AG04449 (cell line): ENCODE measurements around the gene CPLANE1.

Experiments
- CTCF ChIA-PET: fragments of 350-600 bp; formaldehyde crosslinking; extraction: SDS; loops from one replicate; lab custom pipeline; 2021; ENCODE audit warnings: antibody characterized with exemption; lab: Yijun Ruan, JAX
- POLR2A ChIA-PET: fragments of 400-600, 350-600 bp; formaldehyde crosslinking; extraction: SDS; loops from one replicate; lab custom pipeline; 2020; ENCODE audit warnings: antibody characterized with exemption, inconsistent platforms; lab: Yijun Ruan, JAX
- DNase-seq: peaks from one replicate; pipeline ENCODE4 v3.0.0-alpha.2; 2010; ENCODE audit warnings: low read depth, low spot score
- H3K4me3 ChIP-seq: 2 replicates; pipeline ENCODE4 v1.5.1; 2011; ENCODE audit warnings: low read depth, mild to moderate bottlenecking, control low read depth, low read length
- CTCF ChIP-seq: IDR thresholded peaks from one replicate; pipeline ENCODE4 v1.5.1; 2011; ENCODE audit warnings: mild to moderate bottlenecking, moderate library complexity, low read length, control low read depth, inconsistent platforms; ENCODE audit not compliant: insufficient read depth; ENCODE audit errors: missing control alignments

The CPLANE1 gene

GRCh38 chr5:37254581-37254980 is 5.4 kb upstream of the CPLANE1 start:
- POLR2A ChIA-PET, result no interaction called here
- CTCF ChIA-PET, result no interaction called here
- TF ChIP-seq CTCF, result no peak
- DNase-seq, result no peak
- H3K4me3 ChIP-seq, result no peak overlapping the region

GRCh38 chr5:37251665-37252064 is 2.5 kb upstream of the CPLANE1 start:
- ChIA-PET CTCF (no interaction called here), POLR2A (no interaction called here)
- no peak for TF ChIP-seq CTCF
- H3K4me3 ChIP-seq, result no peak overlapping the region
- no peak for DNase-seq

DNA sequence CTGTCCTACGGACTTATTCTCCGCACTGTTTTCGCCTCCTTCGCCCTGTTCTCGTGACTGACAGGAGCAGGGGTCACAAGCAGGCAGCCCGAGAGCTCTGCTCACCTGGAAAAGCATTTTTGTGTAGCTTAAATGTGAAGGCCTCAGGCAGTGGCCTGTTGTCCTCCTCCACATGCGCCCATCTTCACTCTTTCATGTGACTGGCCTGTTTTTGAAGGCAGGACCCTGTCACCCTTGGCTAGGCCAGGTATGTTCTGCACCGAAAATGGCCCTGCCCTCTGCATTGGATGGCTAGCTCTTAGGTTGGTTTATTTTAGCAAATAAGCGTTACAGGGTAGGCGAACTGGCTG is 614 bp upstream of the CPLANE1 start:
- no peak for DNase-seq
- peak overlapping the region; percentile 83 for H3K4me3 ChIP-seq
- ChIA-PET CTCF (no interaction called here), POLR2A (no interaction called here)
- no peak for TF ChIP-seq CTCF

DNA sequence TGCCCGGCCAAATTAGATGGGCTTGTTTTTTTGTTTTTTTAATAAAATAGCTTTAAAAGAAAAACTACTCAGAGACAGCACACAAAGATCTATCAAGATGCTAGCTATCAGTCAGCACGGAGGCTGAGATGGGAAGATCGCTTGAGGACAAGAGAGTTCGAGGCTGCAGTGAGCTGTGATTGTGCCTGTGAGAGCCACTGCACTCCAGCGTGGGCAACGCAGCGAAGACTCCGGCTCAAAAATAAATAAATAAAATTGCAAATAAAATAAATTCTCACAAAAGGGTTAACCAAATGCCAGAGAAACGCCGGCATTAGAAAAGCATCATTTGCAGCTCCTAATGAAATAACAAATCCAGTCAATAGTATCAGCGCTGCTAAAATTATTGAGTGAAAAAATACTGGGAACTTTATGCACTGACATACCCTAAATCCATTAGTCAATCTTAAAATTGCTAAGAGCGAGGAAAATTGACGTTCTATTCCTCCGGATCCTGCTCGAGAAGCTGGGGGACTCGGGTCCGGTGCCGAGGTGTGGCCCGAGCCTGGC is 681 bp downstream of the CPLANE1 start:
- ChIA-PET POLR2A (no interaction called here), CTCF (interaction anchor here (1.1 kb wide), 1 partner anchor 10 kb away, joined by 5 read pairs; no protein-coding TSS in a partner anchor)
- no peak for TF ChIP-seq CTCF
- no peak for DNase-seq
- H3K4me3 ChIP-seq, result peak overlapping the region; percentile 83

DNA sequence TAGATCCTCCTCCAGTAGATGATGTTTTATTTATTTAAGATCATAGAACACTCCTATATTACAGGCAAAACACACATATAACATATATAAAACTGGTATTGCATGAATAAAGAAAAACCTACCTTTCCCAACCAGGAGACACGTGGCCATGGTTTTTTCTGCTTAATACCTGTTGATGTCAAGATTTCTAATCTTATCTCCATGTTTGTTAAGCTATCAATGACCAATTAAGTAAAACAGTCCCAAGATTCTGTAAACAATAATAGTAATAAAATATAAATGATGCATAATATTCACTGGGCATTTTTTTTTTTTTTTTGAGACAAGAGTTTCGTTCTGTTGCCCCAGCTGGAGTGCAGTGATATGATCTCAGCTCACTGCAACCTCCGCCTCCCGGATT is 1.7 kb downstream of the CPLANE1 start:
- no peak overlapping the region for H3K4me3 ChIP-seq
- TF ChIP-seq CTCF, result no peak
- no peak for DNase-seq
- ChIA-PET CTCF (no interaction called here), POLR2A (no interaction called here)

- CTCF ChIA-PET, result no interaction called here
- no peak overlapping the region for H3K4me3 ChIP-seq
- TF ChIP-seq CTCF, result no peak
- DNase-seq, result no peak
- POLR2A ChIA-PET, result no interaction called here
These were observed 2.1 kb downstream of the CPLANE1 start for GRCh38 chr5:37247036-37247435.
